H1 (cell line): ENCODE results near the gene FBXO21. TPM values are rescaled to one million over a fixed set of nuclear protein-coding genes. Genes with fewer than 3 reads are reported as not detected.

ENCODE experiments used
- CTCF ChIA-PET: fragments of 300-600 bp; sonication (Branson Sonifier 250); formaldehyde crosslinking; loops from one replicate; lab custom pipeline; 2021; ENCODE audit not compliant: partially characterized antibody; lab: Charles Lee
- POLR2A ChIA-PET: fragments of 300-600 bp; sonication (Branson Sonifier 250); formaldehyde crosslinking; loops from one replicate; lab custom pipeline; 2021; ENCODE audit warnings: inconsistent platforms; ENCODE audit not compliant: partially characterized antibody; lab: Charles Lee
- DNase-seq, 2 experiments: peaks; one replicate each; pipeline versions ENCODE4 v3.0.0 to v3.0.0-alpha.2; 2010 to 2022; ENCODE audit warnings: low spot score in 2 of 2, low read depth in 1 of 2, mixed read lengths in 1 of 2
- FAIRE-seq: peaks from 2 replicates; lab custom pipeline; 2011; peaks lifted over from hg19 to GRCh38; lab: Jason Lieb, UNC
- H2AFZ ChIP-seq: 2 replicates; pipeline ENCODE4 v1.8.1; 2012; ENCODE audit warnings: low read length, inconsistent platforms
- H2AK5ac ChIP-seq: 2 replicates; pipeline ENCODE4 v1.6.1; 2013; ENCODE audit warnings: low read depth, low read length
- H2BK120ac ChIP-seq: replicated peaks from 2 replicates; pipeline ENCODE3; 2013; ENCODE audit warnings: low read depth, low read length, inconsistent platforms
- H2BK12ac ChIP-seq: 2 replicates; pipeline ENCODE4 v1.6.1; 2013; ENCODE audit warnings: low read depth, low read length
- H2BK15ac ChIP-seq: 2 replicates; pipeline ENCODE4 v1.6.1; 2013; ENCODE audit warnings: low read length
- H2BK20ac ChIP-seq: 2 replicates; pipeline ENCODE4 v1.6.1; 2013; ENCODE audit warnings: low read length
- H2BK5ac ChIP-seq: 2 replicates; pipeline ENCODE4 v1.6.1; 2013; ENCODE audit warnings: low read depth, low read length
- H3K14ac ChIP-seq: 2 replicates; pipeline ENCODE4 v1.6.1; 2013; ENCODE audit warnings: inconsistent platforms; ENCODE audit not compliant: insufficient read length
- H3K18ac ChIP-seq: 2 replicates; pipeline ENCODE4 v1.6.1; 2013; ENCODE audit warnings: low read length; ENCODE audit errors: extremely low read depth
- H3K23ac ChIP-seq: 2 replicates; pipeline ENCODE4 v1.6.1; 2013; ENCODE audit warnings: inconsistent platforms; ENCODE audit not compliant: insufficient read length
- H3K23me2 ChIP-seq: 2 replicates; pipeline ENCODE4 v1.6.1; 2013; ENCODE audit warnings: low read depth, low read length
- H3K27ac ChIP-seq: 2 replicates; pipeline ENCODE4 v1.6.1; 2011; ENCODE audit warnings: low read depth, low read length, inconsistent platforms
- H3K27me3 ChIP-seq, 4 experiments: replicated peaks in 1 of 4; 1 replicate in 1 of 4; 2 replicates in 3 of 4; pipeline versions ENCODE4 v1.6.1 to v1.8.1; 2011 to 2013; ENCODE audit warnings: low read length in 3 of 4, mild to moderate bottlenecking in 3 of 4, inconsistent platforms in 2 of 4, mixed read lengths in 2 of 4, moderate library complexity in 1 of 4; ENCODE audit not compliant: control insufficient read depth in 3 of 4, insufficient read depth in 3 of 4; ENCODE audit errors: extremely low read depth in 1 of 4
- H3K36me3 ChIP-seq, 4 experiments: 2 replicates each; pipeline versions ENCODE4 v1.6.1 to v1.8.1; 2011 to 2013; ENCODE audit warnings: mild to moderate bottlenecking in 4 of 4, low read length in 3 of 4, moderate library complexity in 2 of 4, control low read depth in 1 of 4, inconsistent platforms in 1 of 4; ENCODE audit not compliant: insufficient read depth in 4 of 4, control insufficient read depth in 2 of 4
- H3K4ac ChIP-seq: replicated peaks from 2 replicates; pipeline ENCODE3; 2013; ENCODE audit warnings: low read length, low read depth, mixed read lengths, inconsistent platforms; ENCODE audit not compliant: insufficient read length
- H3K4me1 ChIP-seq, 4 experiments: replicated peaks in 1 of 4; 1 replicate in 1 of 4; 2 replicates in 3 of 4; pipeline versions ENCODE4 v1.6.1 to v1.8.1; 2011 to 2013; ENCODE audit warnings: low read length in 3 of 4, inconsistent platforms in 2 of 4, mixed read lengths in 1 of 4; ENCODE audit not compliant: insufficient read depth in 4 of 4, control insufficient read depth in 3 of 4
- H3K4me2 ChIP-seq, 2 experiments: 2 replicates each; pipeline versions ENCODE4 v1.6.1 to v1.8.1; 2011 to 2013; ENCODE audit warnings: low read depth in 2 of 2, low read length in 2 of 2, control low read depth in 1 of 2, inconsistent platforms in 1 of 2, mild to moderate bottlenecking in 1 of 2; ENCODE audit not compliant: insufficient read depth in 1 of 2
- H3K4me3 ChIP-seq, 4 experiments: fragments of 200-600, 300-600 bp in 1 of 4; sonication (generic), shearing (Covaris generic), sonication (Bioruptor Twin) in 1 of 4; 2 replicates each; pipeline versions ENCODE4 v1.5.1 to v1.8.1; 2011 to 2016; ENCODE audit warnings: low read length in 4 of 4, low read depth in 3 of 4, control low read depth in 2 of 4, inconsistent platforms in 2 of 4, mild to moderate bottlenecking in 2 of 4, mixed read lengths in 1 of 4, moderate library complexity in 1 of 4; ENCODE audit not compliant: insufficient read depth in 2 of 4; ENCODE audit errors: extremely low read depth in 1 of 4
- H3K56ac ChIP-seq: replicated peaks from 2 replicates; pipeline ENCODE3; 2013; ENCODE audit warnings: low read depth, mild to moderate bottlenecking, mixed read lengths, low read length, inconsistent platforms; ENCODE audit not compliant: insufficient read length
- H3K79me1 ChIP-seq: 2 replicates; pipeline ENCODE4 v1.6.1; 2013; ENCODE audit warnings: low read depth, low read length, control low read depth
- H3K79me2 ChIP-seq, 2 experiments: 2 replicates each; pipeline versions ENCODE4 v1.6.1 to v1.8.1; 2012 to 2013; ENCODE audit warnings: low read length in 2 of 2, mild to moderate bottlenecking in 2 of 2, inconsistent platforms in 1 of 2; ENCODE audit not compliant: insufficient read depth in 2 of 2, control insufficient read depth in 1 of 2
- H3K9ac ChIP-seq, 4 experiments: replicated peaks in 1 of 4; 1 replicate in 1 of 4; 2 replicates in 3 of 4; pipeline versions ENCODE4 v1.6.1 to v1.8.1; 2011 to 2013; ENCODE audit warnings: low read depth in 3 of 4, low read length in 3 of 4, control low read depth in 2 of 4, mild to moderate bottlenecking in 2 of 4, moderate library complexity in 2 of 4, inconsistent platforms in 1 of 4; ENCODE audit errors: extremely low read depth in 1 of 4
- H3K9me3 ChIP-seq, 2 experiments: 2 replicates each; pipeline versions ENCODE4 v1.6.1 to v1.8.1; 2012 to 2013; ENCODE audit warnings: mild to moderate bottlenecking in 2 of 2, moderate library complexity in 2 of 2, control low read depth in 1 of 2, inconsistent platforms in 1 of 2, low read depth in 1 of 2, low read length in 1 of 2, mixed read lengths in 1 of 2; ENCODE audit not compliant: insufficient read depth in 2 of 2
- H4K20me1 ChIP-seq, 2 experiments: replicated peaks in 1 of 2; 2 replicates each; pipeline versions ENCODE3 to v1.8.1; 2011 to 2013; ENCODE audit warnings: inconsistent platforms in 2 of 2, low read length in 2 of 2, mild to moderate bottlenecking in 1 of 2; ENCODE audit not compliant: insufficient read depth in 2 of 2, control insufficient read depth in 1 of 2
- H4K5ac ChIP-seq: 2 replicates; pipeline ENCODE4 v1.6.1; 2013; ENCODE audit warnings: low read length, low read depth, mixed read lengths, inconsistent platforms; ENCODE audit not compliant: insufficient read length
- H4K8ac ChIP-seq: 2 replicates; pipeline ENCODE4 v1.8.0; 2013; ENCODE audit warnings: mild to moderate bottlenecking, moderate library complexity, low read length, inconsistent platforms; ENCODE audit not compliant: insufficient read depth; ENCODE audit errors: extremely low read depth
- H4K91ac ChIP-seq: replicated peaks from 2 replicates; pipeline ENCODE3; 2013; ENCODE audit warnings: low read length, mixed read lengths, inconsistent platforms; ENCODE audit not compliant: insufficient read length
- KDM5A ChIP-seq: fragments of 200-600 bp; IDR thresholded peaks from 2 replicates; pipeline ENCODE4 v1.7.1; 2012; ENCODE audit warnings: mild to moderate bottlenecking, low read length, inconsistent platforms, mixed read lengths
- PHF8 ChIP-seq: fragments of 200-600 bp; sonication (generic); conservative IDR thresholded peaks from 2 replicates; pipeline ENCODE4 v1.7.1; 2012; ENCODE audit warnings: low read depth, mild to moderate bottlenecking, inconsistent platforms, low read length, moderate library complexity
- POLR2A ChIP-seq, 2 experiments: IDR thresholded peaks; 1 replicate in 1 of 2; 2 replicates in 1 of 2; pipeline ENCODE4 v1.6.1; 2011; ENCODE audit warnings: low read depth in 2 of 2, low read length in 2 of 2, mild to moderate bottlenecking in 2 of 2; ENCODE audit errors: control extremely low read depth in 1 of 2
- RNF2 ChIP-seq: fragments of 200-900, 300-1000 bp; sonication (generic); IDR thresholded peaks from 2 replicates; pipeline ENCODE4 v1.7.1; 2016; ENCODE audit warnings: borderline replicate concordance, low read depth, mild to moderate bottlenecking, antibody characterized with exemption, low read length; ENCODE audit not compliant: poor library complexity, severe bottlenecking; ENCODE audit errors: missing control alignments
- WGBS, 2 experiments: shearing (Covaris generic) in 1 of 2; methylation state at CpG; one replicate each; pipeline versions ENCODE4 v1.1.6 to v1.1.7; 2013 to 2015; ENCODE audit warnings: low lambda C conversion rate in 2 of 2, mixed read lengths in 2 of 2, inconsistent platforms in 1 of 2, low coverage in 1 of 2, missing lambda C conversion rate in 1 of 2; ENCODE audit not compliant: insufficient replicate concordance in 2 of 2, insufficient coverage in 1 of 2, insufficient read length in 1 of 2; ENCODE audit errors: extremely low coverage in 1 of 2, missing lambda C conversion rate in 1 of 2; 5-methylcytosine and 5-hydroxymethylcytosine counted together
- polyA plus RNA-seq, 7 experiments: library from polyadenylated mRNA; depleted of rRNA in 3 of 7; stranded (reverse) in 5 of 7; unstranded in 2 of 7; fragments of >200 nt in 5 of 7; fragments of 200-250 nt in 2 of 7; gene quantifications; 1 replicate in 5 of 7; 2 replicates in 1 of 7; 4 replicates in 1 of 7; pipeline versions ENCODE4 v1.2.1 to v1.2.3, GENCODE V29; 2011 to 2013; ENCODE audit warnings: missing spikeins in 2 of 7, mixed read lengths in 2 of 7
- total RNA-seq: library from RNA; stranded (reverse); fragmentation: NEBNext Ultra II Directional; extraction: Animal tissue kit (Norgen Biotek cat#: 25700); gene quantifications from 2 replicates; pipeline ENCODE4 v1.2.1, GENCODE V29; 2021
- TF ChIP-seq, protein P1 (sequence below): IDR thresholded peaks from 2 replicates; pipeline ENCODE4 v1.6.1; 2011; ENCODE audit warnings: low read depth, mild to moderate bottlenecking, low read length; ENCODE audit not compliant: insufficient read depth

FBXO21 gene
- total and polyA plus RNA-seq, 2 of the 8 experiments (the other 6 are each of a cell fraction or from before 2014, with no cell fraction given), result 57.0 to 80.6 TPM

DNA sequence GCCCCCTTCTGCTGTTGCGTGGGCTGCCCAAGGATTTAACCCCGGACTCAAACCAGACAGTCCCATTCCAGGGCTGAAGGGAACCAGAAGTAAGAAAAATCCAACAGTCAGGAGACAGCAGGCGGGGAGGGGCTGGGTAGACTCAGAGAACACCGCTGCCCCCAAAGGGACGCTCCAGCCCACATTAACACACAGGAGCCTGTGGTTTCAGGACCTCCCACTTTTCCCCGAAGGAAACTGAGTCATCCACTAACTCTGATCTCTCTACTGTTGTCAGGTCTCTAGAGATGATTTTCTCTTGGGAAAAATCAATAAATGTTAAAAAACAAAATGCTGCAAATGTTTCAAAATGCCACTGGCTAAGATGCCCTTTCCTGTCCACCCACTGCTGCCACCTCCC lies 41.6 kb downstream of the FBXO21 start:
- H2BK20ac ChIP-seq, result no peak overlapping the region
- H3K9me3 ChIP-seq, result no peaks in the 10 kb centered on the region
- no peak overlapping the region for H3K4ac ChIP-seq
- H2BK5ac ChIP-seq, result no peak overlapping the region
- no peaks in the 10 kb centered on the region; the same call in 1 of the 2 replicates for H3K79me1 ChIP-seq
- no peak overlapping the region for H2BK12ac ChIP-seq
- FAIRE-seq (no peak), DNase-seq (no peak)
- H3K23ac ChIP-seq, result no peak overlapping the region
- peaks cover 0 to 4% (median 0%) of the 10 kb centered on the region in 4 experiments; a peak in 3 of 7 replicates for H3K4me1 ChIP-seq
- no peak overlapping the region for H2BK120ac ChIP-seq
- H2BK15ac ChIP-seq, result no peak overlapping the region
- H4K8ac ChIP-seq, result no peak overlapping the region; the same call in 1 of the 2 replicates
- no peaks in the 10 kb centered on the region for H3K27me3 ChIP-seq
- WGBS, 2 experiments, result 94% methylated on average over 6 of the region's 6 CpGs; no CpG with 5 or more reads in 1 of the 2 experiments
- H3K27ac ChIP-seq, result no peak overlapping the region
- H3K36me3 ChIP-seq, result peaks cover 20 to 43% (median 30%) of the 10 kb centered on the region in 4 experiments
- TF ChIP-seq POLR2A (IDR thresholded peaks at IDR 0.05; ENCODE audit: control extremely low read depth in 1 of 2, low read depth in 2 of 2, low read length in 2 of 2) (no peak), PHF8 (no peak), KDM5A (no peak), RNF2 (no peak)
- TF ChIP-seq, protein P1, sequence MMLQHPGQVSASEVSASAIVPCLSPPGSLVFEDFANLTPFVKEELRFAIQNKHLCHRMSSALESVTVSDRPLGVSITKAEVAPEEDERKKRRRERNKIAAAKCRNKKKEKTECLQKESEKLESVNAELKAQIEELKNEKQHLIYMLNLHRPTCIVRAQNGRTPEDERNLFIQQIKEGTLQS, result no peak
- H3K18ac ChIP-seq, result no peak overlapping the region
- CTCF ChIA-PET, result interaction anchor here (3.1 kb wide), 1 partner anchor 122 kb away, joined by 28 read pairs; no protein-coding TSS in a partner anchor
- H4K5ac ChIP-seq, result no peak overlapping the region
- H2AK5ac ChIP-seq, result no peak overlapping the region
- H3K79me2 ChIP-seq, result 0 out of 4 replicates have a peak, but pooled peaks cover 0 to 2% of the 10 kb centered on the region in 2 experiments
- H3K23me2 ChIP-seq, result peaks cover 4% of the 10 kb centered on the region; the same call in 1 of the 2 replicates
- no peak overlapping the region for H4K91ac ChIP-seq
- H4K20me1 ChIP-seq, result peaks cover 0 to 7% of the 10 kb centered on the region in 2 experiments
- no peak overlapping the region for H3K9ac ChIP-seq
- POLR2A ChIA-PET, result interaction anchor here (1.2 kb wide), 1 partner anchor 10 kb away, joined by 4 read pairs; no protein-coding TSS in a partner anchor
- no peak overlapping the region for H3K56ac ChIP-seq
- H2AFZ ChIP-seq, result no peak overlapping the region
- H3K4me3 ChIP-seq, result no peak overlapping the region
- no peak overlapping the region for H3K14ac ChIP-seq
- no peak overlapping the region for H3K4me2 ChIP-seq
